Mesothelial cell of epicardium (in vitro differentiated cells): ENCODE measurements around the gene RARRES1. TPM values are rescaled to one million over a fixed set of nuclear protein-coding genes. Genes with fewer than 3 reads are reported as not detected.

Experiments used
- DNase-seq, 2 experiments: peaks; one replicate each; pipeline ENCODE4 v3.0.0; 2021; ENCODE audit warnings: low spot score in 2 of 2; ENCODE audit not compliant: unreplicated experiment in 2 of 2
- H3K27ac Mint-ChIP-seq: 2 replicates; pipeline ENCODE4 v1.8.0; 2021; ENCODE audit warnings: mixed read lengths
- H3K27me3 Mint-ChIP-seq: 2 replicates; pipeline ENCODE4 v1.8.0; 2021; ENCODE audit warnings: low read depth, mixed read lengths
- H3K36me3 Mint-ChIP-seq: 2 replicates; pipeline ENCODE4 v1.8.0; 2021; ENCODE audit warnings: mixed read lengths
- H3K4me1 Mint-ChIP-seq: 2 replicates; pipeline ENCODE4 v1.8.0; 2021; ENCODE audit warnings: mixed read lengths
- H3K4me3 Mint-ChIP-seq: 2 replicates; pipeline ENCODE4 v1.8.0; 2021; ENCODE audit warnings: mild to moderate bottlenecking, moderate library complexity, mixed read lengths
- H3K9me3 Mint-ChIP-seq: 2 replicates; pipeline ENCODE4 v1.8.0; 2021; ENCODE audit warnings: mixed read lengths
- CTCF ChIP-seq: fragments of 200-600 bp; sonication (generic); IDR thresholded peaks from one replicate; pipeline ENCODE4 v1.5.0; 2021; ENCODE audit warnings: antibody characterized with exemption; ENCODE audit not compliant: unreplicated experiment
- total RNA-seq: library from RNA; stranded (reverse); gene quantifications from 3 replicates; pipeline ENCODE4 v1.2.1, GENCODE V29; 2021

The RARRES1 gene
- total RNA-seq: 48.9 to 53.0 TPM (median 51.9 TPM) in 3 replicates

- TF ChIP-seq CTCF: no peak
- Mint-ChIP-seq H3K9me3 (peaks cover 11% of the 10 kb centered on the region), H3K4me1 (peaks cover 54% of the 10 kb centered on the region), H3K36me3 (peaks cover 39% of the 10 kb centered on the region), H3K27ac (peak within 1 kb of the TSS; percentile 98), H3K27me3 (no peaks in the 10 kb centered on the region), H3K4me3 (peak within 1 kb of the TSS; percentile 72)
- peak; percentile 40 to 72 for DNase-seq
Observed at GRCh38 chr3:158731938-158732855, at the start of gene RARRES1. RARRES1 (minus strand) TSS chr3:158732457; CDS start chr3:158732415, 42 bp downstream.

GRCh38 chr3:158781849-158782248 is 49.6 kb upstream of the RARRES1 start:
- Mint-ChIP-seq H3K9me3 (peaks cover 25% of the 10 kb centered on the region), H3K27me3 (no peaks in the 10 kb centered on the region), H3K4me1 (peaks cover 40% of the 10 kb centered on the region), H3K36me3 (peaks cover 38% of the 10 kb centered on the region), H3K27ac (peak overlapping the region; percentile 86), H3K4me3 (no peak overlapping the region)
- no peak for TF ChIP-seq CTCF
- no peak for DNase-seq

GRCh38 chr3:158781191-158781590 is 48.9 kb upstream of the RARRES1 start:
- Mint-ChIP-seq H3K27ac (peak overlapping the region; percentile 86), H3K4me3 (no peak overlapping the region), H3K36me3 (peaks cover 34% of the 10 kb centered on the region), H3K27me3 (no peaks in the 10 kb centered on the region), H3K4me1 (peaks cover 46% of the 10 kb centered on the region), H3K9me3 (peaks cover 20% of the 10 kb centered on the region)
- DNase-seq: no peak
- TF ChIP-seq CTCF: no peak

DNA sequence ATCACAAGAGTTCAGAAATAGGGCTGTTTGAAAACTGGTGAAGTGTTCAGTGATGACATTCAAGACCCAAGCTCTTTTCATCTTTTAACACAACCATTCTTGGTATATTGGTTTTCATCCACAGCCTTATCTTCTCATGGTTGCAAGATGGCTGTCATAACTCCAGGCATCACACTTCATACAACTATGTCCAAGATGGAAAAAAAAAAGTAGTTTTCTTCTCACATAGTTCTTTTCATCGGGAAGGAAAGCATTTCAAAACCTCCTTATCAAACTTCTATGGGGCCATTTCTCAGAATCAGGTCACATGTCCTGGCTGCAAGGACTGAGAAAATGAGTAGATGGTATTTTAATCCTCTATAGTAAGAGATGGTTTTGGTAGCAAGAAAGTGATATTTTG is 48.5 kb upstream of the RARRES1 start:
- Mint-ChIP-seq H3K27ac (peak overlapping the region; percentile 86), H3K9me3 (peaks cover 16% of the 10 kb centered on the region), H3K4me1 (peaks cover 49% of the 10 kb centered on the region), H3K4me3 (no peak overlapping the region), H3K36me3 (peaks cover 30% of the 10 kb centered on the region), H3K27me3 (no peaks in the 10 kb centered on the region)
- DNase-seq: no peak
- TF ChIP-seq CTCF: no peak

DNA sequence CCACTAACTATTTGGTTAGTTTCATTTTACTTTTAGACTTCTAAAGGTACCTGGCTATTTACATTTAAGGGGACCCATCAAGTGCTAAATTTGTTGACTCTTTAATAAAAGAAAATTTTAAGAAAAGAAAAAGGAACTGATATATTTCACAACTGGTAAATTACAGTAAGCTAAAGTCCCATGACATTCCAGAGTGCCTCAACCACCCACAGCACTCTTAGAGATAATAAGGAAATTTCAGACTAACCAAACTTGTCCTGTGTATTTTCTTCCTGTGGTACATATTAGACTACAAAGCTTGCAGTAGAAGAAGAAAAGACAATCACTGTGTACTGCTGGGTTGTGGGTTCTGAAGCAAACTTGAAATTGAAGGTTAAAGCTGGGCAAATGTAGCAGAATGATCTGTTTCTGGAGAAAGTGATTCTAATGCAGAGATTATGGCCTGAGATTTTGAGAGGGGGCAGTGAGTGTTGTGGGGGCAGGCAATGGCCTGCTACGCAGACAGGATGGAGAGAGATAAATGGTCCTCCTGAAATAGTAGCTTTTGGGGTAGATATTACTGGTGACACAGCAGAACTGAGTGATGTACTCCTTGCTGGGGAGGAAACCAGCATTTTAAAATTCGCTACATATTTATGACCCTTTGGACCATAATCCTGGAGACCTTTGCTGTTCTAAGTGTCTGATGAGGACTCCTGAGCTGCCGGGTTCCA is 45.1 kb upstream of the RARRES1 start:
- no peak overlapping the region for H3K4me3 Mint-ChIP-seq
- H3K4me1 Mint-ChIP-seq: peaks cover 69% of the 10 kb centered on the region
- TF ChIP-seq CTCF: no peak
- no peak for DNase-seq
- peak overlapping the region; percentile 71 for H3K27ac Mint-ChIP-seq
- H3K36me3 Mint-ChIP-seq: peaks cover 32% of the 10 kb centered on the region
- H3K9me3 Mint-ChIP-seq: peaks cover 11% of the 10 kb centered on the region
- no peaks in the 10 kb centered on the region for H3K27me3 Mint-ChIP-seq
